ENCODE measurements around the gene CTSV.
"Not testable (repeated sequence)": the region's sequence is repeated elsewhere in the genome, so short reads cannot be mapped to it uniquely, and the experiment has no call there.

The CTSV gene

GRCh38 chr9:97013151-97014132, 25.5 kb downstream of the CTSV start (continued):
- TF ChIP-seq ZNF518A (tag by site-specific recombination; conservative IDR thresholded peaks at IDR 0.05; ENCODE audit: low read depth) (peak; percentile 97), ZNF394 (tag by site-specific recombination; IDR thresholded peaks at IDR 0.05; ENCODE audit: borderline replicate concordance) (0 out of 2 replicates have a peak, but pooled peaks have one; percentile 17)

GRCh38 chr9:97012617-97013016, 26.3 kb downstream of the CTSV start:
- Histone ChIP-seq H3K27ac (ENCODE audit: extremely low read depth, low read depth, low read length) (peak overlapping the region; percentile 69; the same call in 1 of the 2 replicates), H3K4me3 (ENCODE audit: low read depth, low read length) (peak overlapping the region; percentile 74)
- H3K4me1 ChIP-seq (ENCODE audit: control insufficient read depth, insufficient read depth, low read length); CTCF ChIA-PET; H3K36me3 ChIP-seq (ENCODE audit: control insufficient read depth in 2 of 2, insufficient read depth in 1 of 2, low read length in 2 of 2); POLR2A ChIA-PET; H3K9me3 ChIP-seq (ENCODE audit: control insufficient read depth, insufficient read depth, low read depth, low read length): not testable (repeated sequence)
- TF ChIP-seq ZNF600 (tag by site-specific recombination; IDR thresholded peaks at IDR 0.05) (0 out of 2 replicates have a peak, but pooled peaks have one; percentile 23), PRDM1 (tag by site-specific recombination; IDR thresholded peaks at IDR 0.05) (peak; percentile 46; the same call in 1 of the 2 replicates), ZNF335 (tag by site-specific recombination; conservative IDR thresholded peaks at IDR 0.05) (peak; percentile 54), SP2 (tag by site-specific recombination; IDR thresholded peaks at IDR 0.05) (peak; percentile 41)

GRCh38 chr9:97002195-97002594, 36.7 kb downstream of the CTSV start:
- H3K27ac ChIP-seq (ENCODE audit: extremely low read depth, low read depth, low read length); POLR2A ChIA-PET; CTCF ChIA-PET; H3K9me3 ChIP-seq (ENCODE audit: control insufficient read depth, insufficient read depth, low read depth, low read length); H3K4me3 ChIP-seq (ENCODE audit: low read depth, low read length); H3K4me1 ChIP-seq (ENCODE audit: control insufficient read depth, insufficient read depth, low read length); H3K36me3 ChIP-seq (ENCODE audit: control insufficient read depth in 2 of 2, insufficient read depth in 1 of 2, low read length in 2 of 2): not testable (repeated sequence)

GRCh38 chr9:97001338-97001737, 37.6 kb downstream of the CTSV start:
- H3K9me3 ChIP-seq (ENCODE audit: control insufficient read depth, insufficient read depth, low read depth, low read length); CTCF ChIA-PET; H3K36me3 ChIP-seq (ENCODE audit: control insufficient read depth in 2 of 2, insufficient read depth in 1 of 2, low read length in 2 of 2); H3K4me1 ChIP-seq (ENCODE audit: control insufficient read depth, insufficient read depth, low read length); POLR2A ChIA-PET; H3K4me3 ChIP-seq (ENCODE audit: low read depth, low read length); H3K27ac ChIP-seq (ENCODE audit: extremely low read depth, low read depth, low read length): not testable (repeated sequence)

- CTCF ChIA-PET; H3K9me3 ChIP-seq (ENCODE audit: control insufficient read depth, insufficient read depth, low read depth, low read length); H3K4me1 ChIP-seq (ENCODE audit: control insufficient read depth, insufficient read depth, low read length); POLR2A ChIA-PET; H3K4me3 ChIP-seq (ENCODE audit: low read depth, low read length); H3K36me3 ChIP-seq (ENCODE audit: control insufficient read depth in 2 of 2, insufficient read depth in 1 of 2, low read length in 2 of 2); H3K27ac ChIP-seq (ENCODE audit: extremely low read depth, low read depth, low read length): not testable (repeated sequence)
- TF ChIP-seq PRDM1 (tag by site-specific recombination; IDR thresholded peaks at IDR 0.05): 0 out of 2 replicates have a peak, but pooled peaks have one; percentile 7
Observed at GRCh38 chr9:97000139-97000787, 38.7 kb downstream of the CTSV start.

GRCh38 chr9:96999733-97000132, 39.2 kb downstream of the CTSV start:
- H3K27ac ChIP-seq (ENCODE audit: extremely low read depth, low read depth, low read length); H3K9me3 ChIP-seq (ENCODE audit: control insufficient read depth, insufficient read depth, low read depth, low read length); H3K4me1 ChIP-seq (ENCODE audit: control insufficient read depth, insufficient read depth, low read length); H3K4me3 ChIP-seq (ENCODE audit: low read depth, low read length); POLR2A ChIA-PET; H3K36me3 ChIP-seq (ENCODE audit: control insufficient read depth in 2 of 2, insufficient read depth in 1 of 2, low read length in 2 of 2): not testable (repeated sequence)
- CTCF ChIA-PET: interaction anchor here (0.6 kb wide), 1 partner anchor 143 kb away, joined by 3 read pairs; no protein-coding TSS in a partner anchor

- CTCF ChIA-PET; H3K4me1 ChIP-seq (ENCODE audit: control insufficient read depth, insufficient read depth, low read length); POLR2A ChIA-PET; H3K9me3 ChIP-seq (ENCODE audit: control insufficient read depth, insufficient read depth, low read depth, low read length); H3K4me3 ChIP-seq (ENCODE audit: low read depth, low read length); H3K36me3 ChIP-seq (ENCODE audit: control insufficient read depth in 2 of 2, insufficient read depth in 1 of 2, low read length in 2 of 2); H3K27ac ChIP-seq (ENCODE audit: extremely low read depth, low read depth, low read length): not testable (repeated sequence)
Observed at GRCh38 chr9:96997009-96997701, 41.8 kb downstream of the CTSV start.

- H3K4me3 ChIP-seq (ENCODE audit: low read depth, low read length); CTCF ChIA-PET; H3K9me3 ChIP-seq (ENCODE audit: control insufficient read depth, insufficient read depth, low read depth, low read length); POLR2A ChIA-PET; H3K27ac ChIP-seq (ENCODE audit: extremely low read depth, low read depth, low read length); H3K4me1 ChIP-seq (ENCODE audit: control insufficient read depth, insufficient read depth, low read length); H3K36me3 ChIP-seq (ENCODE audit: control insufficient read depth in 2 of 2, insufficient read depth in 1 of 2, low read length in 2 of 2): not testable (repeated sequence)
Observed at GRCh38 chr9:96994531-96995016, 44.4 kb downstream of the CTSV start.
